Peyer's patch (tissue), 4 donors: ENCODE data around the gene MRPS35. TPM values are rescaled to one million over a fixed set of nuclear protein-coding genes. Genes with fewer than 3 reads are reported as not detected.

ENCODE experiments used
- DNase-seq, 3 donors: peaks; one replicate each; pipeline ENCODE4 v3.0.0-alpha.2; 2017 to 2019
- H3K27ac ChIP-seq, 4 donors: fragments of 200-600 bp; sonication (generic); one replicate each; pipeline ENCODE4 v1.5.1; 2016 to 2019
- H3K27me3 ChIP-seq, 2 donors: fragments of 200-600 bp; sonication (generic); one replicate each; pipeline ENCODE4 v1.5.1; 2019
- H3K36me3 ChIP-seq, 3 donors: fragments of 200-600 bp; sonication (generic); one replicate each; pipeline ENCODE4 v1.5.1; 2016 to 2019
- H3K4me1 ChIP-seq, 4 donors: fragments of 200-600 bp; sonication (generic); one replicate each; pipeline ENCODE4 v1.5.1; 2016 to 2019
- H3K4me3 ChIP-seq, 4 donors: fragments of 200-600 bp; sonication (generic); 1 replicate in 3 of 4; 2 replicates in 1 of 4; pipeline ENCODE4 v1.5.1; 2016 to 2019; ENCODE audit warnings: mild to moderate bottlenecking in 1 of 4
- H3K9me3 ChIP-seq, 4 donors: fragments of 200-600 bp; sonication (generic); one replicate each; pipeline ENCODE4 v1.5.1; 2016 to 2019; ENCODE audit warnings: mild to moderate bottlenecking in 1 of 4
- POLR2A ChIP-seq, 2 donors: fragments of 450-650 bp; IDR thresholded peaks; one replicate each; pipeline ENCODE4 v1.5.1; 2017; ENCODE audit warnings: antibody characterized with exemption in 2 of 2, mild to moderate bottlenecking in 2 of 2, moderate library complexity in 2 of 2
- total RNA-seq, 4 donors: library from RNA; depleted of rRNA; stranded (reverse); fragments of >200 nt; gene quantifications; one replicate each; pipeline ENCODE4 v1.1.0, GENCODE V29; 2016
- TF ChIP-seq, protein P1 (sequence below), 6 experiments: fragments of 450-650 bp in 4 of 6; fragments of 200-600 bp in 2 of 6; sonication (generic) in 1 of 6; IDR thresholded peaks; one replicate each; pipeline ENCODE4 v1.5.1; 2017 to 2019; ENCODE audit warnings: antibody characterized with exemption in 6 of 6, mild to moderate bottlenecking in 3 of 6, moderate library complexity in 1 of 6

The MRPS35 gene
- total RNA-seq, 4 donors from 2014 or later = 39.8 to 55.3 (median 50.4) TPM

- no peaks in the 10 kb centered on the region for H3K27me3 ChIP-seq
- H3K9me3 ChIP-seq = no peaks in the 10 kb centered on the region
- H3K4me3 ChIP-seq = no peak overlapping the region
Observed at GRCh38 chr12:27782481-27782880, 71.8 kb downstream of the MRPS35 start.

GRCh38 chr12:27785882-27786570 is 75.4 kb downstream of the MRPS35 start:
- Histone ChIP-seq H3K4me1 (peaks cover 0 to 15% (median 0%) of the 10 kb centered on the region in 4 donors), H3K9me3 (no peaks in the 10 kb centered on the region)
- TF ChIP-seq, protein P1, sequence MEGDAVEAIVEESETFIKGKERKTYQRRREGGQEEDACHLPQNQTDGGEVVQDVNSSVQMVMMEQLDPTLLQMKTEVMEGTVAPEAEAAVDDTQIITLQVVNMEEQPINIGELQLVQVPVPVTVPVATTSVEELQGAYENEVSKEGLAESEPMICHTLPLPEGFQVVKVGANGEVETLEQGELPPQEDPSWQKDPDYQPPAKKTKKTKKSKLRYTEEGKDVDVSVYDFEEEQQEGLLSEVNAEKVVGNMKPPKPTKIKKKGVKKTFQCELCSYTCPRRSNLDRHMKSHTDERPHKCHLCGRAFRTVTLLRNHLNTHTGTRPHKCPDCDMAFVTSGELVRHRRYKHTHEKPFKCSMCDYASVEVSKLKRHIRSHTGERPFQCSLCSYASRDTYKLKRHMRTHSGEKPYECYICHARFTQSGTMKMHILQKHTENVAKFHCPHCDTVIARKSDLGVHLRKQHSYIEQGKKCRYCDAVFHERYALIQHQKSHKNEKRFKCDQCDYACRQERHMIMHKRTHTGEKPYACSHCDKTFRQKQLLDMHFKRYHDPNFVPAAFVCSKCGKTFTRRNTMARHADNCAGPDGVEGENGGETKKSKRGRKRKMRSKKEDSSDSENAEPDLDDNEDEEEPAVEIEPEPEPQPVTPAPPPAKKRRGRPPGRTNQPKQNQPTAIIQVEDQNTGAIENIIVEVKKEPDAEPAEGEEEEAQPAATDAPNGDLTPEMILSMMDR (IDR thresholded peaks at IDR 0.05) = no peak
- TF ChIP-seq POLR2A (IDR thresholded peaks at IDR 0.05) = no peak

More at GRCh38 chr12:27782481-27782880, 71.8 kb downstream of the MRPS35 start:
- H3K27ac ChIP-seq = no peak overlapping the region
- no peak for DNase-seq
- H3K36me3 ChIP-seq = no peaks in the 10 kb centered on the region
- peaks cover 0 to 18% (median 0%) of the 10 kb centered on the region in 4 donors for H3K4me1 ChIP-seq
- TF ChIP-seq, protein P1 (IDR thresholded peaks at IDR 0.05) = no peak
- no peak for TF ChIP-seq POLR2A (IDR thresholded peaks at IDR 0.05)

DNA sequence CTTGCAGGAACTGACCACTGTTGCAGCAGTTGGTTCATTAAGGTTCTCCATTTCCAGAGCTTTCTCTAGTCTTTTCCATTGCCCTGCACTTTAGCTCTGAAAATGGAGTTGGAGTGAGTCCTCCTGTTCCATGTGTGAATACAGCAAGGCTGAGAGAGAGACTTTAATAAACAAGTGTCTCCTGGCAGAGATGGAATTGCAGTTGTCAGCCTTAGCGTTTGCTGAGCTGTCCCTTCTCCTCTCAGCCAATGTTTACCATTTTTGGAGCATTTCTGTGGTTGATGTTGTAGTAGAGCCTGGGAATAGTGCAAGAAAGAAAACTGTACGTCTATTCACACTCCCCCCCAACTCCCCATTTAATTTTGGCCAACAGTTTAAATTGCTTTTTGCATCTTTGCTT is 76.9 kb downstream of the MRPS35 start:
- Histone ChIP-seq H3K4me3 (no peak overlapping the region), H3K27ac (no peak overlapping the region), H3K9me3 (no peaks in the 10 kb centered on the region), H3K36me3 (peaks cover 0 to 12% (median 0%) of the 10 kb centered on the region in 3 donors), H3K27me3 (no peaks in the 10 kb centered on the region), H3K4me1 (peaks cover 0 to 6% (median 0%) of the 10 kb centered on the region in 4 donors)
- no peak for DNase-seq
- TF ChIP-seq, protein P1 (IDR thresholded peaks at IDR 0.05) = no peak
- TF ChIP-seq POLR2A (IDR thresholded peaks at IDR 0.05) = no peak

More at GRCh38 chr12:27785882-27786570, 75.4 kb downstream of the MRPS35 start:
- Histone ChIP-seq H3K27me3 (no peaks in the 10 kb centered on the region), H3K36me3 (no peaks in the 10 kb centered on the region), H3K4me3 (no peak overlapping the region), H3K27ac (no peak overlapping the region)
- DNase-seq = no peak

- Histone ChIP-seq H3K36me3 (peaks cover 0 to 31% (median 0%) of the 10 kb centered on the region in 3 donors), H3K4me3 (no peak overlapping the region), H3K4me1 (no peaks in the 10 kb centered on the region)
Observed at GRCh38 chr12:27790179-27790578, 79.5 kb downstream of the MRPS35 start.

GRCh38 chr12:27794818-27795584 is 84.4 kb downstream of the MRPS35 start:
- Histone ChIP-seq H3K4me3 (no peak overlapping the region), H3K27me3 (no peaks in the 10 kb centered on the region), H3K27ac (no peak overlapping the region), H3K36me3 (peaks cover 0 to 57% (median 0%) of the 10 kb centered on the region in 3 donors), H3K4me1 (no peaks in the 10 kb centered on the region), H3K9me3 (no peaks in the 10 kb centered on the region)
- no peak for TF ChIP-seq POLR2A (IDR thresholded peaks at IDR 0.05)
- TF ChIP-seq, protein P1 (IDR thresholded peaks at IDR 0.05) = no peak
- DNase-seq = no peak

More at GRCh38 chr12:27790179-27790578, 79.5 kb downstream of the MRPS35 start:
- no peaks in the 10 kb centered on the region for H3K27me3 ChIP-seq
- no peaks in the 10 kb centered on the region for H3K9me3 ChIP-seq
- no peak for DNase-seq
- no peak overlapping the region for H3K27ac ChIP-seq
- TF ChIP-seq, protein P1 (IDR thresholded peaks at IDR 0.05) = no peak
- no peak for TF ChIP-seq POLR2A (IDR thresholded peaks at IDR 0.05)
